OCI-LY1 (cell line): Measurements from ENCODE around the gene NR3C1.

Source experiments
- EZH2 ChIP-seq: fragments of 200-600 bp; sonication (generic), shearing (Covaris generic); IDR thresholded peaks from 2 replicates; pipeline ENCODE4 v1.8.0; 2017; ENCODE audit warnings: borderline replicate concordance, mixed run types, mild to moderate bottlenecking, antibody characterized with exemption, low read length, moderate library complexity, mixed read lengths
- TF ChIP-seq, protein P1 (sequence below): fragments of 200-600 bp; sonication (generic), shearing (Covaris generic); IDR thresholded peaks from 2 replicates; pipeline ENCODE4 v1.5.1; 2017; ENCODE audit warnings: mild to moderate bottlenecking, antibody characterized with exemption, low read length, moderate library complexity, mixed read lengths

DNA sequence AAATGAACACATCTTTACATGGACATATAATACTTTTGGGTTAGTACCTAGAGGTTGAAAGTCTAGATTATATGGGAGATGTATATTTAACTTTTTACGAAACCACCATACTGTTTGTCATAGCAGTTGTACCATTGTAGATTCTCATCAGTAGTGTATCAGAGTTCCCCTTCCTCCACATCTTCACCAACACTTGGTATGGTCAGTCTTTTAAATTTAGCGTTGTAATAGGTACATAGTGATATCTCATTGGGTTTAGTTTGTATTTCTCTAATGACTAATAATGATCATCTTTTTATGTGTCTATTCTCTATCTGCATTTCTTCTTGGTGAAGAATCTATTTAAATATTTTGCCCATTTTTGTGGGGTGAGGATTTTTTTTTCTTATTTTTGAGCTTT, 137.5 kb downstream of the NR3C1 start:
- TF ChIP-seq, protein P1, sequence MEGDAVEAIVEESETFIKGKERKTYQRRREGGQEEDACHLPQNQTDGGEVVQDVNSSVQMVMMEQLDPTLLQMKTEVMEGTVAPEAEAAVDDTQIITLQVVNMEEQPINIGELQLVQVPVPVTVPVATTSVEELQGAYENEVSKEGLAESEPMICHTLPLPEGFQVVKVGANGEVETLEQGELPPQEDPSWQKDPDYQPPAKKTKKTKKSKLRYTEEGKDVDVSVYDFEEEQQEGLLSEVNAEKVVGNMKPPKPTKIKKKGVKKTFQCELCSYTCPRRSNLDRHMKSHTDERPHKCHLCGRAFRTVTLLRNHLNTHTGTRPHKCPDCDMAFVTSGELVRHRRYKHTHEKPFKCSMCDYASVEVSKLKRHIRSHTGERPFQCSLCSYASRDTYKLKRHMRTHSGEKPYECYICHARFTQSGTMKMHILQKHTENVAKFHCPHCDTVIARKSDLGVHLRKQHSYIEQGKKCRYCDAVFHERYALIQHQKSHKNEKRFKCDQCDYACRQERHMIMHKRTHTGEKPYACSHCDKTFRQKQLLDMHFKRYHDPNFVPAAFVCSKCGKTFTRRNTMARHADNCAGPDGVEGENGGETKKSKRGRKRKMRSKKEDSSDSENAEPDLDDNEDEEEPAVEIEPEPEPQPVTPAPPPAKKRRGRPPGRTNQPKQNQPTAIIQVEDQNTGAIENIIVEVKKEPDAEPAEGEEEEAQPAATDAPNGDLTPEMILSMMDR, result no peak
- TF ChIP-seq EZH2, result no peak
